NOMO-1 (cell line): ENCODE measurements around the gene CPT2.

Experiments
- DNase-seq, 2 experiments: peaks; one replicate each; lab custom pipeline; 2025; ENCODE audit not compliant: unreplicated experiment in 2 of 2; lab: John Stamatoyannopoulos, UW

Gene CPT2

GRCh38 chr1:53214376-53214940 lies 17.8 kb downstream of the CPT2 start:
- no peak for DNase-seq

GRCh38 chr1:53218201-53218600 lies 21.6 kb downstream of the CPT2 start:
- DNase-seq = no peak

GRCh38 chr1:53219711-53220110 lies 23.1 kb downstream of the CPT2 start:
- no peak for DNase-seq

GRCh38 chr1:53220171-53220961 lies 23.7 kb downstream of the CPT2 start, which contains the start of gene CZIB:
TSS of gene CZIB (minus strand) at chr1:53220634. CDS start at chr1:53220575, 59 bp downstream.
- peak; percentile 89 to 92 for DNase-seq

GRCh38 chr1:53220962-53221286 lies 24.3 kb downstream of the CPT2 start:
- no peak for DNase-seq

- no peak for DNase-seq
Measured at GRCh38 chr1:53237638-53238037, 41.0 kb downstream of the CPT2 start.

GRCh38 chr1:53238197-53239155 lies 41.9 kb downstream of the CPT2 start, which contains the start of gene MAGOH:
TSS of gene MAGOH (minus strand) at chr1:53238518. CDS start at chr1:53238448, 70 bp downstream.
- peak; percentile 96 for DNase-seq

- DNase-seq = no peak
Measured at GRCh38 chr1:53241828-53242227, 45.2 kb downstream of the CPT2 start.

GRCh38 chr1:53242381-53242780 lies 45.8 kb downstream of the CPT2 start:
- no peak for DNase-seq

- DNase-seq = no peak
Measured at GRCh38 chr1:53244141-53244540, 47.5 kb downstream of the CPT2 start.

- no peak for DNase-seq
Measured at GRCh38 chr1:53246261-53247134, 49.9 kb downstream of the CPT2 start.

- no peak for DNase-seq
Measured at GRCh38 chr1:53249706-53250105, 53.1 kb downstream of the CPT2 start.

- DNase-seq = no peak
Measured at GRCh38 chr1:53250325-53250724, 53.7 kb downstream of the CPT2 start.

GRCh38 chr1:53254011-53254640 lies 57.5 kb downstream of the CPT2 start:
- no peak for DNase-seq

GRCh38 chr1:53255031-53255430 lies 58.4 kb downstream of the CPT2 start:
- no peak for DNase-seq

GRCh38 chr1:53256511-53257453 lies 60.2 kb downstream of the CPT2 start:
- DNase-seq = no peak

- no peak for DNase-seq
Measured at GRCh38 chr1:53257454-53258081, 60.9 kb downstream of the CPT2 start.

- no peak for DNase-seq
Measured at GRCh38 chr1:53258216-53258615, 61.6 kb downstream of the CPT2 start.
